PC-9 (cell line): Measurements from ENCODE around the gene LAD1. TPM values are rescaled to one million over a fixed set of nuclear protein-coding genes. Genes with fewer than 3 reads are reported as not detected.

Experiments
- BruUV-seq: library from RNA; stranded (reverse); fragments of 400-500 nt; replicated peaks from 2 replicates; lab custom pipeline; 2021; lab: Mats Ljungman, UMichigan
- CTCF ChIA-PET: fragments of 300-600 bp; sonication (Branson Sonifier 250); formaldehyde crosslinking; loops from one replicate; lab custom pipeline; 2022; ENCODE audit warnings: antibody characterized with exemption; lab: Charles Lee
- POLR2A ChIA-PET: fragments of 300-600 bp; sonication (Branson Sonifier 250); formaldehyde crosslinking; loops from one replicate; lab custom pipeline; 2022; ENCODE audit warnings: antibody characterized with exemption; ENCODE audit not compliant: unreplicated experiment; lab: Charles Lee
- DNase-seq, 2 experiments: peaks; one replicate each; pipeline versions ENCODE4 v3.0.0 to v3.0.0-alpha.2; 2015 to 2022; ENCODE audit warnings: mixed read lengths in 1 of 2
- H2AFZ ChIP-seq: fragments of 200-600 bp; sonication (generic); 2 replicates; pipeline ENCODE4 v1.8.1; 2017; ENCODE audit warnings: antibody characterized with exemption
- H3F3A ChIP-seq: fragments of 200-600 bp; sonication (generic); 2 replicates; pipeline ENCODE4 v1.8.1; 2017; ENCODE audit warnings: antibody characterized with exemption, mild to moderate bottlenecking, low read depth; ENCODE audit not compliant: insufficient read depth
- H3K27ac ChIP-seq: fragments of 200-600 bp; sonication (generic); 2 replicates; pipeline ENCODE4 v1.6.1; 2016; ENCODE audit warnings: mixed run types
- H3K27me3 ChIP-seq: fragments of 200-600 bp; sonication (generic); 2 replicates; pipeline ENCODE4 v1.6.1; 2016; ENCODE audit warnings: low read depth, mixed run types; ENCODE audit not compliant: insufficient read depth
- H3K36me3 ChIP-seq: fragments of 200-600 bp; sonication (generic); 2 replicates; pipeline ENCODE4 v1.6.1; 2016; ENCODE audit warnings: low read depth, mixed run types
- H3K4me1 ChIP-seq: fragments of 200-600 bp; sonication (generic); replicated peaks from 2 replicates; pipeline ENCODE4 v1.6.1; 2016; ENCODE audit warnings: mixed run types; ENCODE audit not compliant: insufficient read depth
- H3K4me2 ChIP-seq: fragments of 200-600 bp; sonication (generic); 2 replicates; pipeline ENCODE4 v1.6.1; 2017; ENCODE audit warnings: mixed run types
- H3K4me3 ChIP-seq: fragments of 200-600 bp; sonication (generic); 2 replicates; pipeline ENCODE4 v1.6.1; 2016; ENCODE audit warnings: mixed run types
- H3K79me2 ChIP-seq: fragments of 200-600 bp; sonication (generic); 2 replicates; pipeline ENCODE4 v1.6.1; 2017; ENCODE audit warnings: low read depth, mixed run types
- H3K9me2 ChIP-seq: fragments of 200-600 bp; sonication (generic); 2 replicates; pipeline ENCODE4 v1.8.1; 2017; ENCODE audit warnings: mild to moderate bottlenecking; ENCODE audit not compliant: insufficient read depth
- H3K9me3 ChIP-seq: fragments of 200-600 bp; sonication (generic); 2 replicates; pipeline ENCODE4 v1.8.1; 2016; ENCODE audit warnings: low read depth; ENCODE audit not compliant: insufficient read depth
- H4K20me1 ChIP-seq: fragments of 200-600 bp; sonication (generic); 2 replicates; pipeline ENCODE4 v1.8.1; 2017; ENCODE audit not compliant: insufficient read depth
- CTCF ChIP-seq: fragments of 200-600 bp; sonication (generic); conservative IDR thresholded peaks from 2 replicates; pipeline ENCODE4 v1.6.1; 2017; ENCODE audit warnings: mixed run types, antibody characterized with exemption, mild to moderate bottlenecking, moderate library complexity
- EZH2 ChIP-seq: fragments of 200-600 bp; sonication (generic); IDR thresholded peaks from 2 replicates; pipeline ENCODE4 v1.8.0; 2017; ENCODE audit warnings: antibody characterized with exemption, low read depth
- intact Hi-C: fragments of 100-400 bp; cut with micrococcal nuclease; formaldehyde crosslinking; loops from one replicate; pipeline ENCODE4 v1.10.0; 2022; ENCODE audit not compliant: unreplicated experiment
- total RNA-seq: library from RNA; stranded (reverse); gene quantifications from 2 replicates; pipeline ENCODE4 v1.2.3, GENCODE V29; 2021

LAD1 gene
- total RNA-seq, 1 experiment from 2014 or later, result 54.7 TPM

GRCh38 chr1:201354151-201354900 lies 44.8 kb downstream of the LAD1 start:
- H3K9me2 ChIP-seq, result no peaks in the 10 kb centered on the region
- H4K20me1 ChIP-seq, result peaks cover 2% of the 10 kb centered on the region; the same call in 1 of the 2 replicates
- H3K9me3 ChIP-seq, result no peaks in the 10 kb centered on the region
- no peak overlapping the region for H3K4me2 ChIP-seq
- no peak for TF ChIP-seq EZH2
- no peak for TF ChIP-seq CTCF
- no peaks in the 10 kb centered on the region for H3K36me3 ChIP-seq
- peak in 1 of 2 experiments; percentile 28 for DNase-seq
- intact Hi-C loops, result no loop called here
- no peaks in the 10 kb centered on the region for H3F3A ChIP-seq
- BruUV-seq, result no TSS peak
- H3K79me2 ChIP-seq, result no peaks in the 10 kb centered on the region
- H3K27me3 ChIP-seq, result no peaks in the 10 kb centered on the region
- POLR2A ChIA-PET, result interaction anchor here (0.5 kb wide), 1 partner anchor 17 kb away, joined by 3 read pairs; no protein-coding TSS in a partner anchor
- CTCF ChIA-PET, result no interaction called here
- no peak overlapping the region for H3K27ac ChIP-seq
- no peak overlapping the region for H2AFZ ChIP-seq
- no peak overlapping the region for H3K4me3 ChIP-seq
- peaks cover 13% of the 10 kb centered on the region; the same call in 1 of the 2 replicates for H3K4me1 ChIP-seq

- H4K20me1 ChIP-seq, result peaks cover 2% of the 10 kb centered on the region; the same call in 1 of the 2 replicates
- H2AFZ ChIP-seq, result no peak overlapping the region
- peaks cover 13% of the 10 kb centered on the region; the same call in 1 of the 2 replicates for H3K4me1 ChIP-seq
- intact Hi-C loops, result no loop called here
- H3F3A ChIP-seq, result no peaks in the 10 kb centered on the region
- no TSS peak for BruUV-seq
- H3K27ac ChIP-seq, result no peak overlapping the region
- peak overlapping the region; percentile 13; the same call in 1 of the 2 replicates for H3K4me2 ChIP-seq
- no peaks in the 10 kb centered on the region for H3K79me2 ChIP-seq
- H3K27me3 ChIP-seq, result no peaks in the 10 kb centered on the region
- no peak for TF ChIP-seq CTCF
- no peak for TF ChIP-seq EZH2
- H3K4me3 ChIP-seq, result no peak overlapping the region
- H3K9me2 ChIP-seq, result no peaks in the 10 kb centered on the region
- ChIA-PET CTCF (interaction anchor here (0.5 to 0.6 kb wide), 2 partner anchors 15 to 764 kb away, joined by 3 to 8 read pairs; no protein-coding TSS in a partner anchor), POLR2A (no interaction called here)
- peak; percentile 32 to 65 for DNase-seq
- no peaks in the 10 kb centered on the region for H3K36me3 ChIP-seq
- H3K9me3 ChIP-seq, result no peaks in the 10 kb centered on the region
Measured at GRCh38 chr1:201353186-201353940, 45.8 kb downstream of the LAD1 start.

GRCh38 chr1:201351617-201352016 lies 47.5 kb downstream of the LAD1 start:
- Histone ChIP-seq H4K20me1 (peaks cover 2% of the 10 kb centered on the region; the same call in 1 of the 2 replicates), H3K4me1 (peaks cover 17% of the 10 kb centered on the region), H2AFZ (no peak overlapping the region), H3K4me3 (no peak overlapping the region), H3K9me3 (no peaks in the 10 kb centered on the region), H3K36me3 (no peaks in the 10 kb centered on the region), H3K79me2 (no peaks in the 10 kb centered on the region), H3K27ac (no peak overlapping the region), H3K27me3 (no peaks in the 10 kb centered on the region), H3K4me2 (no peak overlapping the region), H3K9me2 (no peaks in the 10 kb centered on the region), H3F3A (no peaks in the 10 kb centered on the region)
- CTCF ChIA-PET, result no interaction called here
- no TSS peak for BruUV-seq
- TF ChIP-seq EZH2 (no peak), CTCF (no peak)
- intact Hi-C loops, result no loop called here
- POLR2A ChIA-PET, result no interaction called here
- no peak for DNase-seq
